Measurements from ENCODE around the gene FMO1. TPM values are rescaled to one million over a fixed set of nuclear protein-coding genes. Genes with fewer than 3 reads are reported as not detected.

Gene FMO1
- total and polyA plus RNA-seq, 2 of the 8 experiments (the other 6 are each of a cell fraction or from before 2014, with no cell fraction given), result 0.11 TPM; not detected in 1

GRCh38 chr1:171251042-171251951 lies 3.0 kb downstream of the FMO1 start (continued):
- TF ChIP-seq MAX (IDR thresholded peaks at IDR 0.05) (0 out of 2 replicates have a peak, but pooled peaks have one; percentile 16), TAF7 (optimal IDR thresholded peaks at IDR 0.05; ENCODE audit: borderline replicate concordance, low read depth, low read length) (no peak)

Measured in H1 (cell line).